Esophagus muscularis mucosa (tissue), 4 donors: ENCODE data around the gene MYLK.

Experiments used
- CTCF ChIP-seq, 3 experiments: fragments of 200-600 bp in 2 of 3; fragments of 450-650 bp in 1 of 3; sonication (generic) in 2 of 3; IDR thresholded peaks; one replicate each; pipeline ENCODE4 v1.5.1; 2017 to 2019; ENCODE audit warnings: antibody characterized with exemption in 3 of 3, mild to moderate bottlenecking in 2 of 3, moderate library complexity in 1 of 3
- EP300 ChIP-seq: sonication (generic); formaldehyde crosslinking; IDR thresholded peaks from one replicate; pipeline ENCODE4 v1.6.1; 2017; ENCODE audit warnings: antibody characterized with exemption
- POLR2A ChIP-seq: fragments of 450-650 bp; IDR thresholded peaks from one replicate; pipeline ENCODE4 v1.6.1; 2017; ENCODE audit warnings: antibody characterized with exemption, moderate library complexity, mild to moderate bottlenecking, low read depth
- POLR2AphosphoS5 ChIP-seq, 2 donors: sonication (generic); formaldehyde crosslinking; IDR thresholded peaks; one replicate each; pipeline ENCODE4 v1.6.1; 2017; ENCODE audit warnings: antibody characterized with exemption in 2 of 2

- TF ChIP-seq CTCF (IDR thresholded peaks at IDR 0.05) (no peak), POLR2A (no peak), EP300 (no peak), POLR2AphosphoS5 (IDR thresholded peaks at IDR 0.05) (no peak)
Observed at GRCh38 chr3:123809597-123809996, 74.5 kb downstream of the MYLK start.
